Dermis microvascular lymphatic vessel endothelial cell (primary cell): Measurements from ENCODE around the gene POC1A. TPM values are rescaled to one million over a fixed set of nuclear protein-coding genes. Genes with fewer than 3 reads are reported as not detected.

ENCODE experiments used
- DNase-seq, 2 donors: peaks; one replicate each; pipeline versions ENCODE4 v3.0.0 to v3.0.0-alpha.2; 2010; ENCODE audit warnings: low read depth in 2 of 2
- total RNA-seq: library from RNA; depleted of rRNA; stranded (reverse); fragments of >200 nt; gene quantifications from 2 replicates; pipeline ENCODE4 v1.2.1, GENCODE V29; 2014

The POC1A gene
- total RNA-seq, 1 donor from 2014 or later: 12.5 TPM

DNA sequence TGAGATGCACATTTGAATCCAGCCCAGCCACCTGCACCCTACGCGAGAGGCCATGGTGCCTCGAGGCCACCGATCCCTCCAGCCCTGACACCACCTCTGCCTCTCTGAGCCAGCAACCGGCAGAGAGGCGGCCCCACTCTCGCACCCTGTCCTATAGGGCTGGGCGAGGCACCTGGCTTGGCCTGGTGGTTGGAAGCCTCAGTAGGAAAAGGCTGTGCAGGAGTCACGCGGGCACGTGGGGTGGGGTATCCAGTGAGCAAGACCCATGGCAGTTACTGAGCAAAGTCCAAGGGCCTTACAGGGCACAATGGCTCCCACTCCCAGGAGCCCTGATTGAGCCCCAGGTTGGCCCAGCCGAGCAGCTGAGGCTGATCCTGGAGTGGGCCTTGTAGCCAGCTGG, 85.5 kb downstream of the POC1A start:
- DNase-seq: no peak

DNA sequence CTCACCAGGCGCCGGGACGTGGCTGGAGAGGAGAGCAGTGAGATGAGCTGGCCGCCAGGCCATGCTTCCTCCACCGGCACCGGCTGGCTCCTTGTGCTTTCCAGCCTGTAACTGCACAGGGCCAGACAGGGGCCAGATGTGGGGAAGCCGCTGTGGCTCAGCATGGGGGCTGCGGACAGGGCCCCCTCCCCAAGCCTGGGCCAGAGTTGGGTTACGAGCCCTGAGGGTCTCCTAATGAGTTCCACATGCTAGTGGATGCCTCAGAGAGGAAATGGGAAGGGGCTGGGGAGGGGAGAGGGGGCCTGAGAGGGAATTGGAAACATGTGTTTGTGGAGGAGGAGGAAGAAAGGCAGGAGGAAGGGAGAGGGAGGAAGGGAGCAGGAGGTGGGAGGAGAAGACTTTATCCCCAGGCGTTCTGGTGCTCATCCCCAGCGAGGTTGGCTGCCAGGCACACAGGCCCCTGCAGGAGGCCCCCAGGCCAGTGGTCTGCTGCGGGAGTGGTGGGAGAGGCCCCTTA, 86.1 kb downstream of the POC1A start:
- no peak for DNase-seq

DNA sequence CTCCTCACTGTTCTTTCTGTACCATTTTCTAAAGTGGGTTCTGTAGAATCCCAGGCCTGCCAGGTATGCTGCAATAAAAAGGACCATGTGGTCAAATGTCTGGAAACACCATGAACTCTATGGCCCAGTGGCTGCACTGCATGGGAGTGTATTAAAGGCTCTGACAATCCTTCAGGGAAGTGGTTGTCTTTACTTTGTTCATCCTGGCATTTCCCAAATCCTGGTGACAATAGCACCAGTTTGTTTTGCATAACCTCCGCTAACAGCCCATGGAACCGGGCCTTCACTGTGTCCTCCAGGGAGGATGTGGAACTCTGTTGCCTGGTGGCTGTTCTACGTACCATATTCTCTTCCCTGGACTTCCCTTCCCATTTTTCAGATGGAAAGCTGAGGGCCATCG, 86.7 kb downstream of the POC1A start:
- no peak for DNase-seq

DNA sequence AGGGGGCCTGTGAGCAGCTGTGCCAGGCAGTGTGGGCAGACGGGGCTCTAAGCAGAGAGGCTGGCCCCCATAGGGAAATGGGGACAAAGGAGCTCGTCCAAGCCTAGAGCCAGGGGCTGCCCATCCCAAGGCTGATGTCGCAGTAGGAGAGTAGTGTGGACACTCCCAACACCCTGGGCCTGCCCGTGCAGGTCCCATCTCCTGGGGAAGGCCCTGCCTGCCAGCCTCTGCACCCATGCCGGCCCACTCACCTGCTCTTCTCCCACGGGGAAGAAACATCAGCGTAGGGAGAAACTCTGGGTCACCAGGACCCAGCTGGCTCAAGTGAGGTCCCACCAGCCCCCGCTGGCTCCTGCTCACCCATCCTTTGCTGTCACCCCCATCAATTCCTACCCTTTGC, 87.2 kb downstream of the POC1A start:
- no peak for DNase-seq

DNA sequence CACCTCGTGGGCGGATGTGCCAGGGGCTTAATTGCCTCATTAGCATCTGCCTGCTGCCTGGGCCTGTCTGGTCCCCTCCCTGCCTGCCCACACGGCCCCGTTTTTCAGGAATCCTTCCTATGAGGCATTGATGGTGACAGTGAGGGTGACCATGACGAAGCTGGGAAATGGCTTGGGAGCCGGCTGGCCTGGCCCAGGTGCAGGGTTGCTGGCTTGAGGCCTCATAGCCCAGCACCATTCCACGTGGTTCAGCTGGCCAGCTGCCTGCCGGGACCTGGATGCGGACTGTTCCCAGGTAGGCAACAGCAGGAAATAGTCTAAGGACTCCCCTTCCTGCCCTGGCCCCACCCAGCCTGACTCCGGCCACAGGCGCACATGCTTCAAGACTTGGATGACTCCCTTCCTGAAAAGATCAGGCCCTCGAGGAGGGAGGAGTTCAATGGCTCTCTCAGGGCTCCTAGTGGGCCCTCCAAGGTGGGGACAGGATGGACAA, 88.9 kb downstream of the POC1A start:
- peak in 1 of 2 donors; percentile 26 for DNase-seq

DNA sequence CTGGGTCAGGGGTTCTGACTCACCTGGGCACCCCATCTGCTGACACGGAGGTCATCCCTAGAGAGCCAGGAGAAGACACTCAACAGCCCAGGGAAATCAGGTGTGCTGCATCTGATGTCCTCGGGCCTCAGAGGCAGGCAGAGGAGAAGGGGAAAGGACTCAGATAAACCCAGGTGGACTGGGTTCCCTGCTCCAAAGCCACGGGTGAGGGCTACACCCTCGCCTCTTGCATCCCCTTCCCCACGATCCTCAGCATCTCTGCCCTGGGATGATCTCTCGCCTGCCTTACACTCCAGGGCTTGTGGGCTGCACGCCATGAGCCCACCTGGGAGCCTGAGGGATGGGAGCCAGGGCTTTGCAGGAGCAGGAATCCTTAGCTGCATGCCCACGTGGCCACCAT, 89.7 kb downstream of the POC1A start:
- DNase-seq: no peak

DNA sequence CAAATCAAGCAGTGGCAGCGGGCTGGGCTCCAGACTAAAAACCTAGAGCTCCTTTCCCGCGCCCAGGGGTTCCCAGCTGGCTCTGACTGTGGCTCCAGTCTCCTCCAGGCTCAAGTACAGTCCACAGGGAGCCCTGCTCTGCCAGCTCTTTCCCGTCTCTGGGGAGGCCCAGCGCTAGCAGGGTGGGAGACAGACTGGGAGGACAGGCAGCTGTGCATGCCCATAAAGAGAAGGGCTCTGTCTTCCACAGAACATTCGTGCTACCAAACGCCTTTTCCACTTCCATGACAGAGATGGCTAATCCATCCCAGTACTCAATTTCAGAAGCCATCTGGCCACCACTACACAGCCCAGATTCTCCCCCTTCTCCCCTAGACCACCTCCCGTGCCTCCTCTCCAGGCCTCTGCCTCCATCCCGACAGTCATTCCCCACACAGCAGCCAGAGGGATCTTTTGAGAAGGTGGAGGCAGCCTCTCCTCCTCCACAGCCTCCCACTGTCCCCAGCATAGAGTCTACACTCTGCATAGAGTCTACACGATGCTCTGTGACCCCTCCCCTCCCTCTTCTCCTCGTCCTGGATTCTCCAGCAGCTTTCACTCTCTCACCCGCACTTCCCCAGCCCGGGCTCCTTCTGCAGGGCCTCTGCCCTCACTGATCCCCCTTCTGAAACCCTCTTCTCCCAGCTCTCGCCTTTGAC, 91.0 kb downstream of the POC1A start:
- no peak for DNase-seq

DNA sequence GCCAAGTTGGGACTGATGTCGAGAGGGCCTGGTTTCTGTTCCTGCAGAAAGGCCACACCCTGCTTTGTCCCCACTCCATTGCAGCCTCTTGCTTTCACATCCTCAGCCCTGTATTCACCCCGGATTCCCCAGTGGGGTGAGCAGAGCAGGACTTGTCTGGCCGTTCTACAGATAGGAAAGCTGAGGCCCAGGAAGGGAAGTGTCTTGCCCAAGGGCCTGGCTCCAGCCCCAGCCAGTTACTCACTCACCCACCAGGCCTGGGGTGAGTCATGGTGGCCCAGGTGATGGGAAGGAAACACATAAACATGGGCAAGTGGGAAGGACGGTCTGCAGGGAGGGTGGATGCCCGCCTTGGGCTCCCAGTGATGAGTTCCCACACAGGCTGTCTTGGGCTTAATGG, 91.7 kb downstream of the POC1A start:
- DNase-seq: peak in 1 of 2 donors; percentile 70

DNA sequence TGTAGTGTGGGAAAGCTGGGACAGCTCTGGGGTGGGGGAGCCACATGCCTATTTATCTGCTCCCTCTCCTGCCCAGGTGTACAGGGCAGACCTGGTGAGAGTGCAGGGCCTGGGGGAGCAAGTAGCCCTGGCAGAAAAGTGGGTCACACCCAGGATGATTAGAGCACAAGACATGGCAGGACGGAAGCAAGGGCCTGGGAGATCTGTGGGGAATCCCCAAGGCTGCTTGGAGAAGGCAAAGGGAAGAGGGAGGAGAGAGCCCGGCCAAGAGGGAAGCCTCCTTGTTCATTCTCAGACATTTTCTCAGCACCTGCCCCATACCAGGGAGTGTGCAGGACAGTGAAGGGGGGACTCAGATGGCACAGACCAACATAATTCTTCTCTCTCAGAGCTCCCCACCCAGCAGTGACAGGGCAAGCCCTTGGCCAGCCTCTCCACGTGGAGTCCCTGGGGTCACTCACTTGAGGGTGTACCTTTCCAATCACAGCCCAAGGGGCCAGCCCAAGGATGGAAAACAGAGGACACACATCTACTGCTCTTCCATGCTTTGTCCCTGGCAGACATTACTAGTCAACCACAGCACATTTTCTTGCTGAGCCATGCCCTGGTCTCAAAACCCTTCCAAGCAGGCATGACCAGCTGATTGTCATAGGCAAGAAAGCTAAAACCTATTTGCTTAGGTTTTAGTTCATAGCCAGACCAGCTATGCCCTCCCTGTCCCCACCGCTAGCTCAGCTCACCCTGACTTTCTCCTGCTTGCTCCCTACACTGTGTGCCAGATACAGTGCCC, 92.9 kb downstream of the POC1A start:
- DNase-seq: no peak

DNA sequence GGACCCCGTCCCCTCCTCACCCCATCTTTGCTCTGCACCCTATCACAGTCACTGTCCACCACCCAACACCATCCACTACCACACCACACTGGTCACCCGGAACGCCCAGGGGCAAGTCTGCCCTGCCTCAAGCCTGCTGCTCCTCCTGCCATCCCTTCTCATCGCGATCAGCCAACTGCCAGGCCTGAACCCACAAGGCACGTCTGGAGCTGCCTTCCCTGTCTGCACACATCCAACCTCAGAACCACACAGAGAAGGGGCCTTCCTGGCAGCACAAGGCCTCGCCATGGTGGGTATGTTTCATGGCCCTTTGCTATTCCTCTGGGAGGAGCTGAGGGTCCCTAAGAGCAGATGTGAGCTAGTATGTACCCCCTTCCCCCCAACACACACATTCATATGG, 94.4 kb downstream of the POC1A start:
- no peak for DNase-seq

DNA sequence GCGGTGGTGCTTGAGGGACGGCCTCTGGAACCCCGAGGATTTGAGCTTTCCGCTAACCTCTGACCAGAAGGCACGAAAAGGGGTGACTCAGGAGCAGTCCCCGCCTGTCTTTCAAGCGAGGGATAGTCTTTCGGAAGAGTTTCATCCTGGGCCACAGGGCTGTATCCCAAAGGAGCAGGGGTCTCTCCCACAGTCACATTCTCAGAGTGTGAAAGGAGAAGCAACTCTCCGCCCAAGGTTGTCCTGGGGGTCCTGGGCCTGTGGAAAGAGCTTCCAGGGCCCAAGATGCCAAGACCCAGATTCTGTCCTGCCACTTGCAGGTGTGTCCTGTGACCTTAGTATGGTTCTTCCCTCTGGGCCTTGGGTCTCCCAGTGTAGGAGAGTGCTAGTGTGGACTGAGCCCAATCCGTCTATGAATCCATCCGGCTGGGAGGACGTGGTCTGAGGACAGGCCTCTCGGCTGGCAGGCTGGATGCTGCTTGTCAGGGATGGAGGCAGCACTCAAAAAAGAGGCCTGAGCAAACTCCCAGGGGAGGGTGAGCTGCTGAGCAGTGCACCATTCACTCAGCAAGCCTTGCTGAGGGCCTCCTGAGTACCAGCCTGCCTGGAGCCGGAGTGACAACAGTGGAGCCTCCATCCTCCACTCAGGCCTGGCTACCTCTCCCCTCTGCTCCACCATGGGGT, 96.3 kb downstream of the POC1A start:
- no peak for DNase-seq

DNA sequence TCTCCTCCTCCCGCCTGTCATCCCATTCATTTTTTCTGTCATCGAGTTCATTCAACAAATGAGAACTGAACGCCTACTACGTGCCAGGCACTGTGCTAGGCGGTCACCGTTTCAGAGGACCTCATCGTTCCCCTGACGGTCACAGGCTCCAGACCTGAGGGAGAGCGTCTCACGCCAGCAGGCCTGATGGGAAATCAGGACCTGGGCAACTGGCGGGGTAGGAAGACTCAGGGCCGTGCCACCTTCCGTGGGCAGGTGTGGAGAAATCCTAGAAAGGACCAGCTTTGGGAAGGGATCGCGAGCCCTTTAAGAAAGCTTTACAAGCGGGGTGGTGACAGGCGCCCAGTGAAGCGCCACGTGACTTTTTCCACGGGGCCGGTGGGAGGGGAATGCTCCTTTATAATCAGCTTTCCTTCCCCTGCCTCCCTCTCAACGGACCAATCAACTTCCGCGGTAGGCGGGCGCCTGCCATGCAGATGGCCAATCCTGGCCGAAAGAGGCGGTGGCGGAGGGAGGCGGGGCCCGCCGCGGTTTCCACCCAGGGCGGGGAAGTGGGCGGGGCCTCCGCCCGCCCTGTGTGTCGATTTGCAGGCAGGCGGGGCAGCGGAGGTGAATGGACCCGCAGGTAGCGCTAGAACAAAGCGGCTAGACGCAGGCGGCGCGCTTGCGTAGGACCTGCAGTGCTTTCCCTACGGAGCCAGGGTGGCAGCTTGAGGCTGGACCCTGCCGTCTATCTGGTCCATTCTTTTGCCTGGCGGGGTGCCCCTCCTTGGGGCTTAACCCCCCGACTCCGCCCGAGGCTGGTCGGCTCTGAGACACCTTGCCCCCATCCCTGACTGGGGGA, 97.0 kb downstream of the POC1A start:
- peak; percentile 96 to 99 for DNase-seq

DNA sequence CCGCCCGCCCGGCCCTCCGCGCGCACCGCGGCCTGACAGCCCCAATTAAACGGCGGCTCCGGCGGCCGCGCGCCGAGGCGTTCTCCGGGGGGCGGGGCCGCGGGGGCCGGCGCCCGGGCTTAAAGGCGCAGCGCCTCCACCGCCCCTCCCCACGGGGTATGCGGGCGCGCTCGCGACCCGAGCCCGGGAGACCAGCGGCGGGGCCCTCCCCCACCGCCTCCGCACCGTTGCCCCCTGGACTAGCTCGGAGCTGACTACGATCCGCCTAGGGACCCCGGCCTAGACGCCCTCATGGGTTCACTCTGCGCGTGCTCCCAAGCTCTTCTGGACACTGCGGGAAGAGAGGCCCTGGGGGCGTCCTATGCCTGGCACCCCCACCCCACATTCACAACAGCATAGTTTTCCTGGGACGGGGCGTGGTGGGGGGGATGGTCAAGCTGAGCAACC, 97.7 kb downstream of the POC1A start, which contains the start of gene DUSP7:
TSS of gene DUSP7 (minus strand) at position 51 of the 447 bp plus-strand sequence. CDS start 205 bp downstream, outside the sequence.
- peak in 1 of 2 donors; percentile 77 for DNase-seq

DNA sequence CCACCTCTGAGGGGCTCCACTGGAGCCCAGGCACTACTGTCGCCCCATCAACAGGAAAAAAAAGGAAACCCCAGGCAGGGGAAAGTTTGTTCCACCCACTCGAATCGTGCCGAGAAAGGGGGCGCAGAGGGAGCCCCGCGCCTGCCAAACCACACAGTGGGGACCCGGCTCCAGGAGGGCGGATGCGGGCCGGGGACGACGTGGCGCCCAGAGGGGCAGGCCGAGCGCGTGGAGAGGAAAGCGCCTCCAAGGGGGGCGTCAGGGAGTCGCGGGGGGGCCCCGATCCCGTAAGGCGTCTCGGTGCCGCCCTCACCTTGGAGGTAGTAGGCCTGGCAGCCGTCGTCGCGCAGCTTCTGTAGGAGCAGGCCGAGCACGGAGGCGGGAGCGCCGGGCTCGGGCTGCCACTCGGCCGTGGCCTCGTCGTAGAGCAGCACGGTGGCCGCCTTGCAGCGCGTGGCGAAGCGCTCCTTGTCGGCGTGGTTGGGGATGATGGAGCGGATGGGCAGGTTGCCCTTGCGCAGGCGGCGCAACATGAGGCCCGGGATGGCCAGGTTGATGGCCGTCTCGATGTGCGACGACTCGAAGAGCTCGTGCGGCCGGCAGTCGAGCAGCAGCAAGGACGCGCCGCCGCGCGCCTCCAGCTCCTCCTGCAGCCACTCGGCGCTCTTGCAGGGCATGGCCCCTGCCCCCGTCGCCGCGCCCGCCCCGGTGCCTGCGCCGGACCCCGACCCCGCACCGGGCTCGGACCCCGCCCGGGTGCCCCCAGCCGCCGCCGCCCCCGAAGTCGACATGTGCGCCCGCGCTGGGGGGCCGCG, 98.5 kb downstream of the POC1A start:
- DNase-seq: peak in 1 of 2 donors; percentile 68

DNA sequence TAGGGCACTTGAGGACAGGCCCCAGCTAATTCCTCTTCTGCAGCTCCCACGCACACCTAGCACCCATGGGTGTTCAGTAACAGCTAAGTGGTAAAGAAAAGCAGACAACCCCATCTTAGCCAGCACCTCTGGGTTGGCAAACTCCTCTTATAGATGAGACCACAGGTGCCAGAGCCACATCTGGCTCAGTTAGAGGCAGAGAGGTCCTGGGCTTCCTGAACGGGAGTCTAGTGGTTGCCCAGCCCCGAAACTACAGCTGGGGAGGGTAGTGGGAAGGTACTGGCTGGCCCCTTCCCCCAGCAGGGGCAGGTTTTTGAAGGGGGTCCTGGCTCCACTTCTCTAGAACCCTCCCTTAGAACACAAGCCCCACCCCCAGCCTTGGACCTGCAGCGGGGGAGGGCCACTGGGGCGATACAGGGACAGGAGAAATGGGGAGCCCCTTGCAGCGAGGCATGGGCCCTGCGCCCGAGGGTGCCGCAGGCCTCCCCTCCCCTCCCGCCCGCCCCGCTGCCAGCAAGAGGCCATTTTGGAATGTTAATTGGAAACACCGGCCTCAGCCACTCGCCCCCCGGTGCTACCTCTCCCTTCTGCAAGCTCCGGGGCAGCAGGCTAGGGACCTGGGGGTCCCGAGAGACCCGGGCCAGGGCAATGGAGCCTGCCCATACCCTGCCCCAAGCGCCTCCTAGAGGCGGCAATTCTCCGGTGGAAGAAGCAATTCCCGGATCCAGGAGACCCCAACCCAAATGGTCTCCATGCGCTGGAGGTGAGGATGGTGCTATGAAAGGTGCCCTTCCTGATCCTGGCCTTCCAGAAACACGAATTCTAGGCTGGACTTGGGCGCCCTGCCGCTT, 99.3 kb downstream of the POC1A start:
- no peak for DNase-seq

DNA sequence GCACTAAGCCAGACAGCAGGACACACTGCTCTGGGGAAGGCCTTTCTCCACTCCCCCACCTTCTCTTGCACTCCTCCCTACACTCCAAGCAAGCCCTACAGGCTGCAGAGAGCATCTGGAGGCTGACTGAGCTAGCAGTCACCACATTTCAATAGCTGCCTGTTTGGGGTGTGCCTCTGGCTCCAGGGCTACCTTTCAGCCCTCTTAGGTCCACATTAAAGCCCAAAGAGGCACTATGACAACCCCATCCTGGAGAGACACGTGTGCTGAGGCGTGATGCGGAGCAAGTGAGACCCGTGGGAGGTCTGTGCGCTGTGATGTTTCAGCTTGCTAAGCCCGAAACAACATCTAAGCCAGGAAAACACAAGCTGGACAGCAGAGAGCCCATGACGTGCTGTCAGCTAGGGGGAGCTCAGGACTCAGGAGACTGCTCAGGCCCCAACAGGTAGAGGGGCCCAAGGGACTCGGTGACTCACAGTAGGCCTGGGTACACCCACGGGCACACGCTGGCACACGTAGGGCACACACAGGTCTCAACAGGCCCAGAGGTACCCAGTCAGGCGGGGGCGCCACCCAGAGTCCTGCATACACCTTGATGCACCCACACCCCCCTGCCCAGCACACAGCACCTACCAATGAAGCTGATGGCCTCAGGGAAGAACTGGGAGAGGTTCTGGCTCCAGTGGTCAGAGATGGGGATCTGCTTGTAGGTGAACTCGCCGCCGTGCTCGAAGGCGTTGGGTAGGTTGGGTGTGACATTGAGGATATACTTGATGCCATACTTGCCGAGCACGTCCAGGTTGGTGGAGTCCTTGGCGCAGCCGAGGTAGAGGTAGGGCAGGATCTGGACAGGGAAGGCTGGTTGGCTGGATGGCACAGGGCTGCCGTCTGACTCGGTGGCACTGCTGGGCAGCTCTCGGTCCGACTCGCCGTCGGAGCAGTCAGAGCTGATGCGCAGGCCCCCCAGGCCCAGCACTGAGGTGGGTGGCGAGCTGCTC, 100.6 kb downstream of the POC1A start:
- peak; percentile 52 to 77 for DNase-seq

DNA sequence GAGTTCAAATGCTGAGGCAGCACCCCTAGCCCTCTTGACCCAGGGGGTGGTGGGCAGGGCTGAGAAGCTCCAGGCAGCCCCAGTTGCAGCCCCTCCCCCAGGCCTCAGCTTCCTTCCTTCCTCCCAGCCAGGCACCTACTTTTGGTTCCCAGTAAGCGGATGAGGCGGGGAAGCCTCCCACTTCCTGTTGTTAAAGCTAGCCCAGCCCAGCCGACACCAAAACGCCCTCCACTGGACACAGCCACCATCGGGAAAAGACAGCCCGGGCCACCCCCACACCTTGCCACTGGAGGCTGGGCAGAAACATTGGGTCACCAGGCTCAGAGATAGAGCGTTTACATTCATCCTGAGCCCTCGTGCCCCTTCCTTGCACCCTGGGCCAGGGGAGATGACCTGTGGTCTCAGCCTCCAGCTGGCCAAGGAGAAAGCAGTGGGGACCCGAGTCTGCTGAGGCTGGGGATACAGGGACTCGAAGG, 101.4 kb downstream of the POC1A start:
- DNase-seq: peak; percentile 76 to 90

DNA sequence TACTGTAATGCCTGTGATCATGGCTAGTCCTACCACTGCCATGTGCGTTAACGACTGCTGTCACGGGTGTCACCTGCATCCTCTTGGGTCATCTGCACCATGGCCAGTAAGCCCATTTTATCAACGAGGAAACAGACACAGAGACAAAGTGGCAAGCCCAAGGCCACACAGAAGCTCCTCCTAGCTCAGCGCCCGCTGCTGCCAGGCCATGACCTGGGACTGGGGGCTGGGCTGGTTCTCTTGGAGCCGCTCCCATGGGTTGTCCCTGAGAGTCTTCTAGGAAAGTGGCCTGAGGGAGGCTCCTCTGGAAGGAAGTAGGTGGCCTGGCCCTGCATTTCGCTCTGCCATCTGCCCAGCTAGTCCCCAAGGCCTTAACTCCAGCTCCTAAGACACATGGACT, 102.8 kb downstream of the POC1A start:
- no peak for DNase-seq
